NT2/D1 (cell line): Measurements from ENCODE around the gene SYT1.

ENCODE experiments used
- SUZ12 ChIP-seq: IDR thresholded peaks from 2 replicates; pipeline ENCODE4 v1.6.1; 2011; ENCODE audit not compliant: insufficient read length, insufficient read depth; ENCODE audit errors: extremely low read depth
- YY1 ChIP-seq: IDR thresholded peaks from 2 replicates; pipeline ENCODE4 v1.6.1; 2011; ENCODE audit not compliant: insufficient read length, insufficient read depth

- no peak for TF ChIP-seq YY1
- TF ChIP-seq SUZ12: no peak
Observed at GRCh38 chr12:79424109-79424721, 559.6 kb downstream of the SYT1 start.
